Fibroblast of the aortic adventitia (primary cell): ENCODE results near the gene THRB. TPM values are rescaled to one million over a fixed set of nuclear protein-coding genes. Genes with fewer than 3 reads are reported as not detected.

ENCODE experiments used
- DNase-seq: peaks from one replicate; pipeline ENCODE4 v3.0.0-alpha.2; 2010; ENCODE audit warnings: low read depth
- H3K4me3 ChIP-seq: 2 replicates; pipeline ENCODE4 v1.5.1; 2011; ENCODE audit warnings: low read depth, mild to moderate bottlenecking, control low read depth, low read length, moderate library complexity
- total RNA-seq: library from RNA; depleted of rRNA; stranded (reverse); fragments of >200 nt; gene quantifications from 2 replicates; pipeline ENCODE4 v1.2.3, GENCODE V29; 2012; ENCODE audit warnings: low replicate concordance
- TF ChIP-seq, protein P1 (sequence below): IDR thresholded peaks from 2 replicates; pipeline ENCODE4 v1.5.1; 2011; ENCODE audit warnings: mild to moderate bottlenecking, low read length, control low read depth, inconsistent platforms; ENCODE audit not compliant: insufficient read depth

The THRB gene
- total RNA-seq, 1 donor, result 4.7 TPM

DNA sequence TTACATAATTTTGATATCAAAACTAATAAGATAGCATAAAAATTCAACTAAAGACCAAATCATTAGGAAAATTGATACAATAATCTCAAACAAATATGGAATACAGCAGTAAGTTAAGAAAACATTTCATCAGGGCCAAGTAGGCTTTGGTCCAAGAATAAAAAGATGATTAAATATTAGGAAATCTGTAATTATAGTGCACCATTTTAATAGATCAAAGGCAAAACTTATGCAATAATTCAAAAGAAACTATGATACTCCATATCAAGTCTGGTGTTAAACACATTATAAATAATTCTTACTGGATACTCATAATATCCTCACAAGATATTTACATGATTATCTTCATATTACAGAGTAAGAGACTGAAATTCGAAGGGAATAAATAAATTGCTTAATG is 51.2 kb downstream of the THRB start:
- TF ChIP-seq, protein P1, sequence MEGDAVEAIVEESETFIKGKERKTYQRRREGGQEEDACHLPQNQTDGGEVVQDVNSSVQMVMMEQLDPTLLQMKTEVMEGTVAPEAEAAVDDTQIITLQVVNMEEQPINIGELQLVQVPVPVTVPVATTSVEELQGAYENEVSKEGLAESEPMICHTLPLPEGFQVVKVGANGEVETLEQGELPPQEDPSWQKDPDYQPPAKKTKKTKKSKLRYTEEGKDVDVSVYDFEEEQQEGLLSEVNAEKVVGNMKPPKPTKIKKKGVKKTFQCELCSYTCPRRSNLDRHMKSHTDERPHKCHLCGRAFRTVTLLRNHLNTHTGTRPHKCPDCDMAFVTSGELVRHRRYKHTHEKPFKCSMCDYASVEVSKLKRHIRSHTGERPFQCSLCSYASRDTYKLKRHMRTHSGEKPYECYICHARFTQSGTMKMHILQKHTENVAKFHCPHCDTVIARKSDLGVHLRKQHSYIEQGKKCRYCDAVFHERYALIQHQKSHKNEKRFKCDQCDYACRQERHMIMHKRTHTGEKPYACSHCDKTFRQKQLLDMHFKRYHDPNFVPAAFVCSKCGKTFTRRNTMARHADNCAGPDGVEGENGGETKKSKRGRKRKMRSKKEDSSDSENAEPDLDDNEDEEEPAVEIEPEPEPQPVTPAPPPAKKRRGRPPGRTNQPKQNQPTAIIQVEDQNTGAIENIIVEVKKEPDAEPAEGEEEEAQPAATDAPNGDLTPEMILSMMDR, result no peak
- no peak overlapping the region for H3K4me3 ChIP-seq
- no peak for DNase-seq

DNA sequence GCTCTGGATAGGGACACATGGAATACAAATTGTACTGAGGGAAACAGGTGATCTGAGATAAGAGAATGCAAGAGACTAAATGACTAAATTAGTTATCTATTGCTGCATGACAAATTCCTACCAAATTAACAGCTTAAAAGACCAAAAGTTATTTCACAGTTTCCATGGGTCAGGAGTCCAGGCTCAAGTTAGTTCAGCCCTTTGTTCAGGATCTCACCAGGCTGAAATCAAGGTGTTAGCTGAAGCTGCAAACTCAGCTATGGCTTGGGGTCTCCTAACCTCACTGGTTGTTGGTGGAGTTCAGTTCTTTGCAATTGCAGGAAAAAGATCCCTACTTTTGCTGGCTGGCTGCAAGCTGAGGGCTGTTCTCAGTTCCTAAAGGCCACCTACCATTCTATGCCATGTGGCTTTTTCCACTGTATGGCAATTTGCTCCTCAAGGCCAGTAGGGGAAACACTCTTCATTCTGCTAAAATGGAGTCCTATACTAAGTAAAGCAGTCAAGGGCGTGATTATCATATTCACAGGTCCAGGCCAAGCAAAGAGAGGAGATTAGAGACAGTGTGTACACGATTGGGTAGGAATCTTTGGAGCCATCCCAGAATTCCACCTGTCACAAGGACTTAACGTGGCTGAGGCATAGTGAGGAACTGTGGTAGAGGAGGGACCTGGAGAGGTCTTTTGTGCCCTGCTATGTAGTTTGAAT is 53.7 kb downstream of the THRB start:
- no peak overlapping the region for H3K4me3 ChIP-seq
- no peak for DNase-seq
- TF ChIP-seq, protein P1, result no peak

DNA sequence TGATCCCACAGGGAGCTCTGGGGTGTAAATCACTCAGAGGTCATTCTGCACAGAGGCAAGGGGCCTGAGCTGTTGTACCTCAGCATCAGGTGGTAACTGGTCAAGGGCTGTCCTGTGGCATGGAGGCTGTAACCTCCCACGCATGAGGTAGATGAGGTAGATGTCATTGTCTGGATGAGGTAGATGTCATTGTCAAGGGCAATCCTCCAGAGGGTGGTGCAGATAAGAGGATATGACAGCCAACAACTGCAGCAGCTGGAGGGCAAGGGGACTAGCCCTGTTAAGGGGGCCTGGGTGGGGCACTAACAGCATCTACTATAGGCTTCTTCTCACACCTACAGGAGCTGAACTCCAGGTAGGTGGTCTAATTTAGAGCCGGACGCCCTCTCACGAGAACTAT is 55.6 kb downstream of the THRB start:
- DNase-seq, result no peak
- TF ChIP-seq, protein P1, result no peak
- H3K4me3 ChIP-seq, result no peak overlapping the region

DNA sequence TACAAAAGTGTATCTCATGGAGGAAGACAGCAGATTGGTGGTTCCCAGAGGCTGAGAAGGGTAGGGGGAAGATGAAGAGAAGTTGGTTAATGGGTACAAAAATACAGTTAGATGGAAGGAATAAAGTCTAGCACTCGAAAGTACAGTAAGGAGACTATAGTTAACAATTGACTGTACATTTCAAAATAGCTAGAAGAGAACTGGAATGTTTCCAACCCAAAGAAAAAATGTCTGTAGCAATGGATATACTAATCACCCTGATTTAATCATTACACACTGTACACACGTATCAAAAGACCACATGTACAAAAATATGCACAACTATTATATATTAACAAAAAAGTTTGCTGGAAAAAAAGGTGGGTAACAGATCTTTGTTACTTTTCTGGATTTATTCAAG is 57.3 kb downstream of the THRB start:
- TF ChIP-seq, protein P1, result no peak
- DNase-seq, result no peak
- no peak overlapping the region for H3K4me3 ChIP-seq

DNA sequence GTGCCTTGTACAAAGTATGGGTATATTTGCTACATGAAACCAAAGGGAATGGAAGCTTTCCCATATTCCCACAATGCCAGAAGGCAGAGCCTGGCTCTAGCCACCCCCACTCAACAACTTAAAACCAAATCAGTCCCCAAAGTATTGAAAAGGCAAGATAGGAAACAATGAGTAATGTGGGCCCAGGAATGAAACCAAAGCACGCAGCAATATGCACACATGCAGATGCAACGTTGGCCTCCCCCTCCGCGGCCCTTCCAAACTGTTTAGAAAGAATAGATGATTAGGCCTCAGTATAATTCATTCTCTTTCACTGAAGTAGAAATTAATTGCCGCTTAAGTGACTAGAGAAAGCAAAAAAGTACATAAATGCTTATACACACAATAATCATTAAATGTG is 59.1 kb downstream of the THRB start:
- TF ChIP-seq, protein P1, result no peak
- DNase-seq, result peak; percentile 3
- no peak overlapping the region for H3K4me3 ChIP-seq

DNA sequence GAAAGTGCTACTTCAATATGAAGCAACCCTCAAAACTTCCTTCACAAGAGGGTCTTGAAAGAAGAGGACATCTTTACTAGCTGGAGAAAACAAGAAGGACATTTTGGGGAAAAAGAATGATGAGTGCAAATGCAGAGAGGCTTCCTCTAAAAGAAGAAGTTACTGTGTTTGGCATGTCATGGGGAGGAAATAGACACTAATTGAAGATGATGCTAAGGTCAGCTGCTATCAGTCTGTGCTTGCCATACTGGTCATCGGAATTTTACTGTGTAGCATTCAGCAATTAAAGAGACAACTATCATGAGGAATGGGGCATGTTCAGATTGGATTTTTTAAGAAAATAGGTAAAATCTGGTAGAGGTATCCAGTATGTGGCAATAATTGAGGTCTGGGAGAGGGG is 60.0 kb downstream of the THRB start:
- H3K4me3 ChIP-seq, result no peak overlapping the region
- TF ChIP-seq, protein P1, result no peak

More for the DNA sequence above, 60.0 kb downstream of the THRB start:
- no peak for DNase-seq
